HG02852 (cell line): ENCODE results near the gene SLK.

ENCODE experiments used
- ATAC-seq: cut with Tn5 transposase; IDR thresholded peaks from one replicate; pipeline ENCODE4 v1.9.1; 2021; ENCODE audit warnings: mild to moderate bottlenecking, moderate library complexity; ENCODE audit not compliant: unreplicated experiment

Gene SLK

DNA sequence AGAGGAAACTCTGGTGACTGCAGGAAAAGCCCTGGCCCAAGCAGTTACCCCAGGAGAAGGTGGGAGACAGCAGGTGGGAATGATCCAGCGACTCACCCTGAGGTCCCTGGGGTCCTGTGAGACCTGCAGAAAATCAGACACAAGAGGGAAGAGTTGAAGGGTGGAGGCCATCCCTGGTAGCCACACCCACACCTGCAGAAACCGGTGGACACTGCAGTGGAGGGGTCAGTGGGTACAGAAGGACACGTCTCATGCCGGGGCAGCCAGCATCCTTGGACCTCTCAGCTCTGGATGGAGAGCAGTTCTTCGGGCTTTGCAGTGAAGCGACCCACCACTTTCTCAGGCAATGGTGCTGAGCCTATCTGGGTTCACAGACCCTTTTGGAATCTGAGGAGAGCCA, 79.7 kb downstream of the SLK start:
- no peak for ATAC-seq

DNA sequence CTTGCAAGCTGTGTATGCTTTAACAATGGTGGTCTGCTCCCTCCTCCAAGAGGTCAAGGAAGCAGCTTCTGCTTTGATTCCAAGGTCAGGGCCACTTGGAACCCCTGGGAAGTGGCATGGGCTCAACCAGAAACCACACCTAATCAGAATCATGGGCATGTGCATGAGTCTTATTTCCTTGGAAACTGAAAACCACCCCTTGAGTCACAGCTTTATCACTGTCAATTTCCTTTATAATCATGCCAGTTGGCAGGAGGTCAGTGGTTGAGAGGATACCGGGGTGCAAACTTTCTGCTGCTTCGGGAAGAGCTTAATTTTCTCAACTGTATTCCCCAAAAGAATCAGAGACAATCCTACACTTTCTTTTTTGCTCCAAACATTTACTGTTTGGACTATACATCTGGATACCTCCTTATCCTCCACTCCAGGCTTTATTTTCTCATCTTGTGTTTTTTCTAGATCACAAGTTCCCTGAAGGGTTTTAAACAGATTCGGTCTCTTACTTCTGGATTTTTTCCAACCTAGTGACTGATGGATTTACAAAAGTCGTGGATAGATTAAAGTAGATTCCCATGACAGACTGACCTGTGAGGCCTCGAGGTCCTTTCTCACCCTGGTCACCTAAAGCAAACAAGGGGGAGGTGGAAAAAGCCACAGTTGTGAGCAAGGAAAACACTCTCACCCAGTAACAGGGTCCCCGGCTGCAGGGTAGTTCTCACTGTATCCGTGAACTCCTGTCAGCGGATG, 82.7 kb downstream of the SLK start:
- ATAC-seq, result no peak

DNA sequence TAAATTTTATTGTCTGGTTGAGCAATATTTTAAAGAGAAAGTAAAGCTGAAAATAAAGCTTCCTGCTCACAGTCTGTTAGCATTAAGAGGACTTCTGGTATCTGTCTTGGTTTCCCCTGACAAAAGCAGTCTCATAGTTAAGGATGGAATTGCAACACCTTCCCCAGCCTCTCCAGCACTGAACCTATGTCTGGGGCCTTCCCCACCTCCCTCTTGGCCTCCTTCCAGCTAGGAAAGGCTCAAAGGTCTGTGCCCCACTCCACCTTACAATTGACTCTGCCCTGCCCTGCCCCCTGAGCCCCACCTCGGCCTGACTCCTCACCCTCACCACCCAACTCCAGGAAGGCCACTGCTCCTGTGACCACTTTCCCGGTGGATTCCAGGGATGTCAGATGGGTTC, 85.5 kb downstream of the SLK start:
- no peak for ATAC-seq

DNA sequence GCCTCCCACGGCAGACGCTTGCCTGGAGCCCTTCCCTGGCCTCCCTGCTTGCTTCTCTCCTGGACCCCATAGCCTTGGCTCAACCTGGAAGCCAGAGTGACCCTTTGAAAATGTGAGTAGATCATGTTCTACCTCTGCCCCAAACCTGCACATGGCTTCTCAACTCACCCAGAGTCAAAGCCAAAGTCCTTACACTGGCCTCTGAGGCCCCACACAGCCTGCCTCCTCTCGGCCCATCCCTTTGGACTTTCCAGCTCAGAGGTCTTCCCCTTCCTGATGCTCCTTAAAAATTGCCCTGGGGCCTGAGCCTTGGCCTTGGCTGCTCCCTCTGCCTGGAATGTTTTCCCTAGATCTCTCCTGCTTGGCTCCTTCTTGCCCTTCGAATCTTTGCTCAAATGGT, 86.3 kb downstream of the SLK start:
- no peak for ATAC-seq

DNA sequence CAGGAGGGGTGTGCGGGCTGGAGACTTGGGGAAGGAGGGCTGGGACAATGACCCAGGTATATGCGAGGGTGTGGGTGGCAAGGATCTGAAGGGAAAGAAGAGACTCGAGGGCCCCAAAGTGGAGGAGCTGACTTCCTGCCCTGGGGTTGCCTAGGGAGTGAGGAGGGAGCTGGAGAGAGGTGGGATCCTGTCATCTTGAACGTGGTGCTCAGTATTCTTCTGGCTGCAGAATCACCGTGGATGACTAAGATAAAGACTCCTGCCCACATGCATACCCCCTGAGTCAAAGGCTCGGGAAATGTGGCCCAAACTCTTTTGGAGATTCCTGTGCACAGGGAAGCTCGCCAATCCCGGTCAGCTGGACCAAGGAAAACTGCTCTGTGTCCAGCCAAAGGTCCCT, 87.5 kb downstream of the SLK start:
- no peak for ATAC-seq

DNA sequence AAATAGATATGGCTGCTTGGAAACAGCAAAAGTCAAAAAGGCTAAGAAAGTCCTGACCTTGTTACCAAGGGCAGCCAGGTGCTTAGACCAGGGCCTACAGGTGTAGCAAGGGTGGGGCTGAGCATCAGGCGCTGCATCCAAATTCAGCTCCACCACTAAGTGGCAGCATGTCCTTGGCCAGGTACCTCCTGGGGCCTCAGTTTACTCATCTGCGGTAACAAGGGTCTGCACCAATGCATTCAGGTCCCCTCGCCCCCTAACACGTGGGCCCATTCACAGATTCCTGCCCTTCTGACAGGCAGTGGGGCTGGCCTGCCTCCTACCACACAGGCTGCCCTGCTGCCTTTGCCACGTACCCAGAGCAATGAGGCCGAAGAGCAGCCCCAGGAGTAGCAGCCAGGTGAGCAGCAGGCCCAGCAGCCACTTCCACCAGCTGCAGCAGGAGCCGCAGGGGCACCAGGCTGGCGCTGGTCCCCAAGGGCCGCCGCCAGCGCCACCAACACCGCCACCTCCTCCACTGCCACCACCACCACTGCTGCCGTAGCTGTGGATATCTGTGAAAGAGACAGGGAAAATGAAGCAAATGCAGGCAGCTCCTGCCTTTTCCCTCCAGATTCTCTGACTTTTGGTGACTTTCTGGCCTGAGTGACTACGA, 89.8 kb downstream of the SLK start:
- no peak for ATAC-seq

DNA sequence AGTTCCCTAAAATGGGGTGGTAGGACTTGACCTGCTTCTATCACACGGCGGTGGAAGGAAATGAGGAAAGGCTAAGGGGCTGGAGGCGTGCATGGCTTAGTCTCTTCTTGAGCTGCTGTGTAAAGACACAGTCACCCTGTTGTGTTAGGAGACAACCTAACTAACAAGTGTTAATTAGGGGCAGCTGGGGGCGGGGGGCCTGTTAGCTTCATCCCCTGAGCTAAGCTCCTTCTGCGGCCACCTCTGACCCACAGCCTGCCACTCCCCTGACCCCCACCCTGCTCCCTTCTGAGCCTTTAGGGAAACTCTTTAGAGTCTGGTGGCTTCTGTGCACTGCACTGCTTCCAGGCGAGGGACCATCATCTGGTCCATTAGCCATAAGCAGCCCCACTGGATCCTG, 90.8 kb downstream of the SLK start:
- ATAC-seq, result no peak

DNA sequence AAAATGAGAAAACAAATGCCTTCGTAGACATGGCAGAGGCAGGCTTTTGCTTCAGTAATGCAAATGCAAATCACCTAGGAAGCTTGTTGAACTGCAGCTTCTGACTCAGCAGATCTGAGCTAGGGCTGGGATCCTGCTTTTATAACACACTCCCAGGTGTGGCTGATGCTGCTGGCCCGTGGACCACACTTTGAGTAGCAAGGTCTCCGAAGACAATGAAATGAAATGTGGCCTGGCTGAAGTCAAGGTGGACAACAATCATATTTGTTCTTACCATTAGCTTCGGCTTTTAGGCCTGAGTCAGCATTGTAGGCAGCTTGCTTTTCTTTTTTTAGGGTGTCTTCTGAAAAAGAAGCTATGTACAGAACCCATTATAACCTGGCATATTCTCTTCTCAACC, 92.4 kb downstream of the SLK start:
- no peak for ATAC-seq

DNA sequence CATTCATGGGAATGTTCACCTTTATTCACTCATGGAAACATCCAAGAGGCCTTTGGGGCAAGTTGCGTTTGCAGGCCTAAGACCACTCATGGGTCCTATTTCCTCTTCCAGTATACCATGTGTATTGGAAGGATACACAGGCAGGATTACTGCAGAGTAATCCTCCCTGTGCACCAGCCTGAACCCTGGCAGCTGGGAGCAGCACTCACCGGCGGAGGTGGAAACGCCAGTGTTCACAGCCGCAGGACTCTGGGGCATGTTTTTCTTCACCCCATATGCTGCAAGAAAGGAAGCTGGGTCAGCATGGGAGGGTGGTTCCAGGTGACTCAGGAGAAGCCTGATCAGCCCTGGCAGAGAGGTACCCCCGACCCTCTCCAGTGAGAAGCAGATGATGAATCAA, 94.3 kb downstream of the SLK start:
- ATAC-seq, result no peak

DNA sequence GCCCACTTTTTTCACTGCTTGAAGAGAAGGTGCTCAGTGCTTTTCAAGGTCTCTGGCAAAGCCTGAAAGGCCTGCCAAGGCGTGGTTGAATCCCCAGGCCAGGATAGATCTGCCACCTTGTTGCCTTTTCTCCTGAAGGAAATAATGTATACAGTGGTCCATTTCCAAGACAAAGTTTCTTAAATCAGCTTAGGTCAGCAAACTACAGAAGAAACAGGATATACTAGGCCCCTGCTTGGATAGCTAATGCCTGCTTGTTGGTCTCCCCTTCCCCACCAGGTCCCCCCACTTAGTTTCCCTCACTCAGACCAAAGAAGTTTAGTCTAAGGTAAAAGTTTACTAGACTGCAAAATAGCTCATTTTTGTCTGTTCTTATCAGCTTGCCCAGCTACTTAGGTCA, 98.8 kb downstream of the SLK start:
- no peak for ATAC-seq

DNA sequence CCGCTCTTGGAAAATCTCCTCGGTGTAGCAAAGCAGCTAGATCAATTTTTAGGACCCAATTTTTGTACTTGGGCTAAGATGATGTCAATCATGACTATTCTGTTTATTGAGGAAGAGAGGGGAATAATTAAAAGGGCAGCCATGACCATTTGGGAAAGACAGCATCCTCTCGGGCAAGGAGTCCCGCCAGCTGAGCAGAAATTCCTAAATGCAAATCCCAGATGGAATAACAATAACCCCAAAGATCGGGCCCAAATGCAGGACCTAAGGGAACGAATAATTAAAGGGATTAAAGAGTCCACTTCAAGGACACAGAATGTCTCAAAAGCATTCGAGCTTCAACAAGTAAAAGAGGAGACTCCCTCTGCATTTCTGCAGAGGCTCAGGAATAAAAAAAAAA, 100.0 kb downstream of the SLK start:
- no peak for ATAC-seq

DNA sequence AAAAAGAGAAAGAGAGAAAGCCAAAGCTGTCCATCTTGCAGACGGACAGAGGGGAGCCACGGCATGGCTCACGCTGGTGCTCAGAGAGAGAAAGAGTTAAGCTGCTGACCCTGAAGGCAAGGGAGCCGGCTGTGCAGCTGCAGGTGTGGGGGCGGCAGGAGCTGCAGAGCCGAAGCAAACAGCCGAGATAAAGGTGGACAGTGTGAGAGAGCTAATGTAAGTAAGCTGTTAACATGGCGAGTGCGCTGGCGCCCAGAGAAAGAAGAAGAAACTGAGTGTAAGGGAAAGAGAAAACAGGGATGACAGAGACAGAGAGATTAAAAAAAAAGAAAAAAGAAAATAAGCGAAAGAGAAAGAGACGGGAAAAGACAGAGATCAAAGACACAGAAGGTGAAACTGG, 100.6 kb downstream of the SLK start:
- ATAC-seq, result no peak

DNA sequence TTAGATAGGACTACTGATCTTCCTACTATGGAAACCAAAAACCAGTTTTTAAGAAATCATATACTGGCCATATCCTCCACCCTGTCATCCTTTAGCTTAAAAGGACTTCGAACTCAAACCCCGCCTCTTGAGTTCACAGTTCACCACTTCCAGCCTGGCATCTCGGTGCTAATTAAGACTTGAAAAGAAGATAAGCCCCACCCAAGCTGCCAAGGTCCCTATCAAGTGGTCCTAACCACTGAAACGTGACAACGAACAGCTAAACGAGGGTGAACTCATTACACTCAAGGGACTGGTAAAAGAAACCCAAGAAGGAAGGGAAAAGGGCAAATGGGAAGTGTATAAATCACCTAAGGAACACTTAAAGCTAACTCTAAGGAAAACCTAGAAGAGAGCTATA, 102.7 kb downstream of the SLK start:
- ATAC-seq, result no peak

DNA sequence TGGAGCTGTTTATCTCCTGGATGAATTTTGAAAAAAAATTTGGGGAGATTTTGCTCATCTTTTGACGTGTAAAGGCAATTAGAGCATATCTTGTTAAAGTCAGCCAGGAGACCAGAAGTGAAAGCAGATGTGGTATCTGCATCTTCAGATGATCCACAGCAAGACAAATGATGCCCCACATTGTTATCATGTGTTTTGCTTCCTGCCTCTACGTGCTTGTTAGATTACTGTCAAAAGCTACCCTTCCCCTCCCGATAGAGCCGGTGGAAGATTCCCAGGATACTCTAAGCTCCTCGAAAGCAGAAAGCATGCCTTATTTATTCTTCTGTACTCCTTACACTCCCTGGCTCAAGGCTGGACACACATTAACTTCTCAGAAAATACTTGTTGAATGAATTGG, 105.8 kb downstream of the SLK start:
- no peak for ATAC-seq

DNA sequence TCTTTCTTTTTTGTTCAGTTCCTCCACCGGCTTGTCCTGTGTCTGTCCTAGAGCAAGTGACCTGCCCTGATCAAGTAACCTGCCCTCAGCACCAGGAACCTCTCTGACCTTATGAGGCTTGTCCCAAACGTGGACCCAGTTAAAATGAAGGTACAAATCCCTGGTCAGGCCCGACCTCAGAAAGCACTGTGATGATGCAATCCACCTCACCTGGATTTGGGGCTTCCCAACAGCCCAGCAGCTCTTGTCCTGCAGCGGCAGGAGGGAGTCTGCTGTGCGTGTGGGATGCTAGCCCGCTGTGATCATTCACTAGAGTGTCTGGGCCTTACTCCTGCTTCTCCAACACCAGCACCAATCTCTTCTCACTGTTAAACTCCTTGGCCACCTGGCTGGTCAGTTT, 107.6 kb downstream of the SLK start:
- no peak for ATAC-seq

DNA sequence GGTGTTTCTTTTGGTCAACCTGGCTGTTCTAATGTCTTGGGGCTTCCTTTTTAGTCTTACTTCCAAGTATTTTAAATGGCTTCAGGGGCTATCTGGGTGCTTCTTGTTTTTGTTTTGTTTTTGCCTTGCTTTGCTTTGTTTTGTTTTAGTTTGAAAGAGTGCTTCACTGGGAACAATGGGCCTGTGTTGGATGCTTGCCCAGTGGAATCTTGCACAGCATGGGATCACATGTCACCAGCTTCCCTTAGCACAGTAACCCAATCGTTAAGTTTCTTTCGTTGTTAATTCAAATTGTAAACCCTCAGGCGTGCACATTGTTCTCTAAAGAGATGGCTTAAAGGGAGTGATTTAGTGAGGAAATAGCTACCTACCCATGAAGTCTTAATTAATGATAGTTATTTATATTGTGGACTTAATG, 109.8 kb downstream of the SLK start:
- ATAC-seq, result no peak

DNA sequence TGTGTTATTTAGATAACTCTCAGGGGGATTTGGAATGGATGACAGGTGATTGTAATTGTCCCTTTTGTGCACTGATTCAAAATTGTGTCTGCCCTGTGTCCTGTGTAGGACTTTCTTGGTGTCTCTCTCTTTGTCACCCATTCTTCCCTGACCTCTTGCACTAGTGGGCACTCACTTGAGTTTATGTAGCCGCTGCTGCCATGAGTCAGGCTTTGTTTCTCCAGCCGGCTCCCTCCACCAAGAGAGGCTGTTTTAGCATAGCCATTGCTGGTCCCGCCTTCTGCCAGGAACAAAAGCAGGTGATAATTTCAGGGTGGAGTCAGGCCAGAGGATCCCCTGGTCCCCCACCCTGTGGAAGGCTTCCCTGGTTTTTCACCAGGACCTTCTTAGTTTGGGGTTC, 110.3 kb downstream of the SLK start:
- ATAC-seq, result no peak

DNA sequence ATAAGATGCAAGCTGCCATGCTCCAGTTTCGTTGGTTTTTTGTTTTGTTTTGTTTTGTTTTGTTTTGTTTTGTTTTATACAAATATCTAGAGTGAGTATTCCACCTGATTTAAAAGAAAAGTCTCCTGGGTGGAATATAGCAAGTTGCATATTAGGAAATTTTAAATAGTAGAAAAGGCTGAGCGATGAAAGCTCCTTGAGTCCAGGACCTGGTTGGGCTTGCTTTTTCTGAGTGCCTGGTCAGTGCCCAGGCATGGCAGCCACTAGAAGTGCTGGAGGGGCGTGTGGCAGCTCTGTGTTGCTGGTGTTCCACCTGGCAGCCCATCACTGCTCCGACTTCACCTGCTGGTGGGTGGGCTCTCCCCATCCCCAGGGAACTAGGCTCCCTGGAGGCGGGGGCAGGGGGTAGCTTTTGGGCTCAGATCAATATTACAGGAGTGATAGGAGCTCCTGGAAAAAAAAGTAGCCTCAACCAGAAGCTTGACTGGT, 110.8 kb downstream of the SLK start:
- no peak for ATAC-seq
